Spinal cord (tissue), 10 donors: ENCODE results near the gene TUBA1C. TPM values are rescaled to one million over a fixed set of nuclear protein-coding genes. Genes with fewer than 3 reads are reported as not detected.
A peak's percentile ranks its signal among the peaks of the same experiment; 100 is the strongest.
"Not testable (repeated sequence)": the region's sequence is repeated elsewhere in the genome, so short reads cannot be mapped to it uniquely, and the experiment has no call there.

ENCODE experiments used
- DNase-seq, 6 donors: peaks; one replicate each; pipeline versions ENCODE4 v3.0.0 to v3.0.0-alpha.2; 2013 to 2015; ENCODE audit warnings: low spot score in 6 of 6, low read depth in 4 of 6
- H3K27ac ChIP-seq: one replicate; pipeline ENCODE4 v1.5.1; 2013; ENCODE audit warnings: low read depth, low read length, control low read depth
- H3K27me3 ChIP-seq: one replicate; pipeline ENCODE4 v1.6.1; 2013; ENCODE audit warnings: low read length; ENCODE audit not compliant: control insufficient read depth, insufficient read depth
- H3K36me3 ChIP-seq: one replicate; pipeline ENCODE4 v1.6.1; 2013; ENCODE audit warnings: low read length; ENCODE audit not compliant: control insufficient read depth, insufficient read depth
- H3K4me1 ChIP-seq: one replicate; pipeline ENCODE4 v1.6.1; 2013; ENCODE audit warnings: low read length; ENCODE audit not compliant: control insufficient read depth, insufficient read depth
- H3K4me3 ChIP-seq: one replicate; pipeline ENCODE4 v1.5.1; 2013; ENCODE audit warnings: low read depth, low read length, control low read depth
- H3K9me3 ChIP-seq: one replicate; pipeline ENCODE4 v1.6.1; 2013; ENCODE audit warnings: low read length; ENCODE audit not compliant: control insufficient read depth, insufficient read depth
- WGBS: methylation state at CpG from one replicate; pipeline ENCODE4 v1.1.5; 2013; ENCODE audit warnings: missing lambda C conversion rate; ENCODE audit not compliant: insufficient coverage; 5-methylcytosine and 5-hydroxymethylcytosine counted together
- polyA plus RNA-seq, 2 donors: library from polyadenylated mRNA; unstranded; fragments of 120-200 nt; gene quantifications; one replicate each; pipeline ENCODE4 v1.2.1, GENCODE V29; 2013; ENCODE audit not compliant: insufficient read length in 2 of 2
- total RNA-seq, 2 donors: library from RNA; depleted of rRNA in 1 of 2; stranded (reverse); fragments of 120-200 nt in 1 of 2; fragments of >200 nt in 1 of 2; gene quantifications; one replicate each; pipeline versions ENCODE4 v1.2.3 to v1.2.4, GENCODE V29; 2013 to 2014
- donor health status: healthy.

The TUBA1C gene
- total and polyA plus RNA-seq, 4 donors, result 30.4 to 68.8 (median 47.4) TPM

DNA sequence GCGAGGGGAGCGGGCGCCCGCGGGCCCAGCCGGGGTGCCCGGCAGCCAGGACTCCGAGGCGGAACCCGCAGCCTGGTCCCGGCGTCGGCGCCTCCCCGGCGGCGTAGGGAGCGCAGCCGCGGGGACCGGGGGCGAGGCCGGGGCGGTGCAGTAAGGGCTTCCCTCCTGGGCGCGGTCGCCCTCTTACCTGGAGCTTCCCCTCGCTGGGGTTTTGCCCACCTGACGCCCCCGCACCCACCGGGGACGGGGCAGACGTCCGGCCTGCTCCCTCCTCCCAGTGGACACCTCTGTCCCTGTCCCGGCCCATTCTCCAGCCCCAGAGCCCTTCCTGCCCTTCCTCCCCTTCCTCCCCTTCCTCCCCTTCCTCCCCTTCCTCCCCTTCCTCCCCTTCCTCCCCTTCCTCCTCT lies 413 bp upstream of the TUBA1C start:
- Histone ChIP-seq H3K4me1 (peaks cover 12% of the 10 kb centered on the region), H3K4me3 (peak overlapping the region; percentile 81), H3K27ac (peak overlapping the region; percentile 33), H3K9me3 (no peaks in the 10 kb centered on the region), H3K36me3 (peaks cover 2% of the 10 kb centered on the region), H3K27me3 (peaks cover 15% of the 10 kb centered on the region)
- peak in 1 of 6 donors; percentile 27 for DNase-seq
- WGBS, result under 1% methylated on average over 35 of the region's 35 CpGs

- H3K27ac ChIP-seq, H3K9me3 ChIP-seq, H3K4me3 ChIP-seq, H3K36me3 ChIP-seq, DNase-seq: not testable (repeated sequence)
- Histone ChIP-seq H3K4me1 (peaks cover 12% of the 10 kb centered on the region), H3K27me3 (peaks cover 13% of the 10 kb centered on the region)
- WGBS, result no CpG with 5 or more reads among the region's 6 CpGs
These were observed 4.3 kb downstream of the TUBA1C start for GRCh38 chr12:49269191-49269590.

GRCh38 chr12:49272790-49273725 lies 8.2 kb downstream of the TUBA1C start:
- Histone ChIP-seq H3K4me3 (no peak overlapping the region), H3K27ac (no peak overlapping the region), H3K9me3 (no peaks in the 10 kb centered on the region), H3K4me1 (no peaks in the 10 kb centered on the region), H3K36me3 (peaks cover 6% of the 10 kb centered on the region), H3K27me3 (no peaks in the 10 kb centered on the region)
- 95% methylated on average over 12 of the region's 16 CpGs for WGBS
- no peak for DNase-seq

DNA sequence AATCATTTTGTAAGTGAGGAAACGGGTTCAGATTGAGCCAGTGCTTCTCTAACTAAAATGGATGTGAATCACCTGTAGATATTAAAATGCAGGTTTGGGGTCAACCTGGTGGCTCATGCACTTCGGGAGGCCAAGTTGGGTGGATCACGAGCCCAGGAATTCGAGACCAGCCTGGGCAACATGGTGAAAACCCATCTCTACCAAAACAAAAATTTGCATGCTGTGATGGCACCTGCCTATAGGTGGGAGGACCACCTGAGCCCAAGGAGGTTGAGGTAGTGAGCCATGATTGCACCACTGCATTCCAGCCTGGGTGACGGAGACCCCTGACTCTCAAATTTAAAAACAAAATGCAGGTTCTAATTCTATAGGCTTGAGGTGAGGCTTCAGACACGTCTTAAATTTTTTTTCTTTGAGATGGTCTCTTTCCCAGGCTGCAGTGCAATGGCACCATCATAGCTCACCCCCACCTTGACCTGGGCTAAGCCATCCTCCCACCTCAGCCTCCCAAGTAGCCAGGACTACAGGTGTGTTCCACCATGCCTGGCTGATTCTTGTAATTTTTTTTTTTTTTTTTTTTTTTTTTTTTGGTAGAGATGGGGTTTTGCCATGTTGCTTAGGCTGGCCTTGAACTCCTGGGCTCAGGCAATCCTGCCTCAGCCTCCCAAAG lies 9.0 kb downstream of the TUBA1C start:
- H3K27ac ChIP-seq, result no peak overlapping the region
- peaks cover 6% of the 10 kb centered on the region for H3K36me3 ChIP-seq
- DNase-seq, result no peak
- no peaks in the 10 kb centered on the region for H3K27me3 ChIP-seq
- H3K9me3 ChIP-seq, result no peaks in the 10 kb centered on the region
- H3K4me3 ChIP-seq, result no peak overlapping the region
- 95% methylated on average over 4 of the region's 6 CpGs for WGBS
- no peaks in the 10 kb centered on the region for H3K4me1 ChIP-seq

DNA sequence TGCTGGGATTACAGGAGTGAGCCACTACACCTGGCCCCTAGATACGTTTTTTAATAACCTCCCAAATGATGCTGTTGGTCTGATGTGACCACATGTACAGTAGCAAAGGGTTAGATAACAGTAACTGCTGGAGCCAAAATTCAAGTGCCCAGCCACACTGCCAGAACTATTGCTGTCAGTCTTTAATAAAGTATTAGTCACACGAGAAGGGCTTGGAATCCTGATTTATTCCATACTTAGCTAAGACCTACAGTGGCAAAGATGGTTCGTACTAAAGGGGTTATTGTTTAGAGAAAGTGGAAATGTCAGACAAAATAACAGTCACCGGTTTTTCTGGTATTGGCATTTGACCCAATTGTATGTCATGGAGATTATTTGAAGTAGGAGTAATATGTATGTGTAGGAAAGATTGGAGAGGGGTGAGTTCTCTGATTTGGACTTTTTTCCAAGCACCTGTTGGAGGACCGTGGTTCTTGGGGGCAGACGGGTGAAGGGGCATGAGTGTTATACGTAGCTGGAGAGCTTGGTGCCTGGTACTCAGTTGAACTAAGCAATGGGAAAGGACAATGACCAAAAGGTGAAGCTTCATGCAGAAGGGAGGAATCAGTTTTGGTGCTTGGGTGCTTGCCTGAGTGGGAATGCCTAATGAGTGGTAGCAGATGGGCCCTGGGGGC lies 9.7 kb downstream of the TUBA1C start:
- Histone ChIP-seq H3K4me3 (no peak overlapping the region), H3K27me3 (no peaks in the 10 kb centered on the region), H3K27ac (no peak overlapping the region), H3K4me1 (no peaks in the 10 kb centered on the region), H3K9me3 (no peaks in the 10 kb centered on the region), H3K36me3 (peaks cover 3% of the 10 kb centered on the region)
- 91% methylated on average over 5 of the region's 7 CpGs for WGBS
- DNase-seq, result no peak

- no peaks in the 10 kb centered on the region for H3K9me3 ChIP-seq
- WGBS, result 72% methylated on average over 9 of the region's 13 CpGs
- H3K27me3 ChIP-seq, result no peaks in the 10 kb centered on the region
- no peak for DNase-seq
- no peak overlapping the region for H3K27ac ChIP-seq
- H3K4me3 ChIP-seq, result no peak overlapping the region
- H3K4me1 ChIP-seq, result no peaks in the 10 kb centered on the region
- H3K36me3 ChIP-seq, result peaks cover 2% of the 10 kb centered on the region
These were observed 11.7 kb downstream of the TUBA1C start for GRCh38 chr12:49276304-49277290.

- H3K27me3 ChIP-seq, result no peaks in the 10 kb centered on the region
- DNase-seq, result no peak
- H3K36me3 ChIP-seq, result peaks cover 2% of the 10 kb centered on the region
- no peak overlapping the region for H3K4me3 ChIP-seq
- H3K9me3 ChIP-seq, result no peaks in the 10 kb centered on the region
- no peak overlapping the region for H3K27ac ChIP-seq
- 85% methylated on average over 7 of the region's 7 CpGs for WGBS
- no peaks in the 10 kb centered on the region for H3K4me1 ChIP-seq
These were observed 12.6 kb downstream of the TUBA1C start for GRCh38 chr12:49277466-49277865.

GRCh38 chr12:49279706-49280159 lies 14.9 kb downstream of the TUBA1C start:
- WGBS, result 27% methylated on average over 4 of the region's 7 CpGs
- H3K27ac ChIP-seq, result no peak overlapping the region

GRCh38 chr12:49280545-49280944 lies 15.7 kb downstream of the TUBA1C start:
- H3K27ac ChIP-seq, H3K9me3 ChIP-seq, H3K4me1 ChIP-seq, H3K27me3 ChIP-seq, H3K4me3 ChIP-seq, DNase-seq, H3K36me3 ChIP-seq: not testable (repeated sequence)
- WGBS, result 75% methylated on average over 1 of the region's 6 CpGs

More at GRCh38 chr12:49279706-49280159, 14.9 kb downstream of the TUBA1C start:
- no peaks in the 10 kb centered on the region for H3K9me3 ChIP-seq
- no peaks in the 10 kb centered on the region for H3K27me3 ChIP-seq
- H3K4me1 ChIP-seq, result no peaks in the 10 kb centered on the region
- H3K36me3 ChIP-seq, result no peaks in the 10 kb centered on the region
- peak in 2 of 6 donors; percentile 18 to 35 for DNase-seq
- H3K4me3 ChIP-seq, result no peak overlapping the region
